HG03442 (cell line): ENCODE data around the gene TAF12.
"Not testable (repeated sequence)": the region's sequence is repeated elsewhere in the genome, so short reads cannot be mapped to it uniquely, and the experiment has no call there.

Experiments used
- ATAC-seq: cut with Tn5 transposase; IDR thresholded peaks from one replicate; pipeline ENCODE4 v1.9.1; 2021; ENCODE audit warnings: mild to moderate bottlenecking, moderate library complexity; ENCODE audit not compliant: unreplicated experiment

TAF12 gene, protein sequence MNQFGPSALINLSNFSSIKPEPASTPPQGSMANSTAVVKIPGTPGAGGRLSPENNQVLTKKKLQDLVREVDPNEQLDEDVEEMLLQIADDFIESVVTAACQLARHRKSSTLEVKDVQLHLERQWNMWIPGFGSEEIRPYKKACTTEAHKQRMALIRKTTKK

DNA sequence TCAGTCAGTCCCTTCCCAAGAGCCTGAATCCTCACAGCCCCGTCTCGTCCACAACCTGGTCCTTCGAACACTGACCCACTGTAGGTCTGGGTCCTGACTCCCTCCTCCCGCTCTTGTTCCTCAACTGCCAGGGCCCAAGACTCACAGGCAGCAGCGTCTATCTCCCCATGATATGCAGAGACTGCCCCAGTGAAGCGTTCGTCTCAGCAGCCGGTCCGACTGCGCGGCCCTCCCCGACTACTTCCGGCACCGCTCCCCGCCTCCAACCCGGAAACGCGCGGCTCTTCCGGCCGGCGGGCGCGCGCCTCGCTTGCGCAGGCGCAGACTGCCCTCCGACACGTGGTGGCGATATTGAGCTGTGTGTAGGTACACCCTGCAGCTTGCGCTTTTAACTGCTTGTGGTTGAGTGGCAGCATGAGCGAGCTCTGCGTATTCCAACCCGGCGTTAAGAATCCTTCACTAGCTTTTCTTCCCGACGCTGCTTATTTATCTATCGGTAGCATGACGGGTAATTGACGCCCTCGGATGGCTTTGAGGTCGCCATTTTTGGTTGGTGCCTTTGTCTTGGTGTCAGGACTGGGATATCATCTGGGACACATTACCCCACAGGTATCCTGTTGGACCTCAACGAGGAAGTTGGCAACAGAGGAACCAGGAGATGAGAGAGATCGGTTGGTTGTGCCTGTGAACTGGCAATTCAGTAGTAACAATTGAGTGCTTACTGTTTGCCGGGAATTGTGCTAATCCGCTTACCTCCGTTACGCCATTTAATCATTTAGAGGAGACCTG, at the start of gene TAF12:
Gene TAF12, minus strand, starts transcription at position 221 of the 789 bp plus-strand sequence. CDS start 20,986 bp downstream, outside the sequence.
- ATAC-seq, result peak; percentile 84

DNA sequence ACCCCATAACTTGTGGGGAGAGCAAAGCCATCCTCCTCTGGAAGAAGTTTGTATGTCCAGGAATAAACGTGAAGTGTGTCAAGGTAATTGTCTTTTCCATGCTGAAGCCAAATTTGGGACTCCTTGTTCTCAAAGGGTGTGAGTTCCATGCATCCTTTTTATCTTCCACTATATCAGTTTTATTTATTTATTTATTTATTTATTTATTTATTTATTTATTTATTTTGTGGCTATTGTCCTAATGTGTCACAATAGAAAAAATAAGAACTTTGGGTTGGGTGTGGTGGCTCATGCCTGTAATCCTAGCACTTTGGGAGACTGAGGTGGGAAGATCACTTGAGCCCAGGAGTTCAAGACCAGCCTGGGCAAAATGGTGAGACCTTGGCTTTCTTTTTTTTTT, 48.8 kb upstream of the TAF12 start:
- not testable (repeated sequence) for ATAC-seq

DNA sequence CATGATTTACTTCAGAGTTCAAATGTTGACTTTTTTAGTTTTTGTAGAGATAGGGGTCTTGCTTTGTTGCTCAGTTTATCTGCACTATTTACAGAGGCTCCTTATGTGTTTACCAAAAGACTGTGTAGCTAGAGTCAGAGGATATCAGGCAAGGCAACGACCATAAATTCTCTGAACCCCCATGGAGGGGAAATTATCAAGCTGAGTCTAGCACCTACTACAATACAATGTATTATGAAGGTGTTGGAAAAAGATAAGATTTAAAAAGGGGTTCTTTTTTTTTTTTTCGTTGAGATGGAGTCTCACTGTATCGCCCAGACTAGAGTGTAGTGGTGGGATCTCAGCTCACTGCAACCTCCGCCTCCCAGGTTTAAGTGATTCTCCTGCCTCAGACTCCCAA, 42.1 kb upstream of the TAF12 start:
- no peak for ATAC-seq

DNA sequence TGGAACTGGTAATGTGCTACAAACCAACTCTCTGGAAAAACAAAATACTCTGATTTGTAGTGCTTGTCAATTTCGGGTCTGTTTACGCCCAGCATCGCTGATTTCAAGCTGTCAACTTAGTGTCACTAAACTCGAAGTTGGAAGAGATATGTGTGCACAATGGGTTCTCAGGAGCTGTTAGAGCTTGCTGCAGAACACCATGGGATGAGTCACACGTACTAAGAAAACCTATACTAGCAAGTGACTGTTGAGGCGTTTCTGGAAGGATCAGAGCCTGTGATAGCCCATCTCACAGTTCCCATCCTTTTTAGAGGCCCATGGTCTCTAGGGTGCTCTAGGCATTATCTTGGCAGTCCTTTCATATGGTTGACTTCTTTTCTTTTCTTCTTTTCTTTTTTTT, 40.0 kb upstream of the TAF12 start:
- no peak for ATAC-seq

DNA sequence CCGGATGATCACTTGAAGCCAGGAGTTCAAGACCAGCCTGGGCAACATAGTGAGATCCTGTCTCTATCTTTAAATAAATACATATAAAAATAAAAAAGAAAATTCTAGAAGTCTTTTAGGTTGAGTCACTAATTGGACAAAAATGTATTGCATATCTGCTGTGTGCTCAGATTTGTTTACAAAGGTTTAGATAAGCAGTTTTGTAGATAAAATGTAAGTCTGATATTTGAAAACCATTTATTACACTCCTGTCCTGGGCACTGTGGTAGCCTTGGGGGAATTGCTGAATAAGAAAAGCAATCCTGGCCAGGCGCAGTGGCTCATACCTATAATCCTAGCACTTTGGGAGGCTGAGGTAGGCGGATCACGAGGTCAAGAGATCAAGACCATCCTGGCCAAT, 37.3 kb upstream of the TAF12 start:
- ATAC-seq, result no peak

DNA sequence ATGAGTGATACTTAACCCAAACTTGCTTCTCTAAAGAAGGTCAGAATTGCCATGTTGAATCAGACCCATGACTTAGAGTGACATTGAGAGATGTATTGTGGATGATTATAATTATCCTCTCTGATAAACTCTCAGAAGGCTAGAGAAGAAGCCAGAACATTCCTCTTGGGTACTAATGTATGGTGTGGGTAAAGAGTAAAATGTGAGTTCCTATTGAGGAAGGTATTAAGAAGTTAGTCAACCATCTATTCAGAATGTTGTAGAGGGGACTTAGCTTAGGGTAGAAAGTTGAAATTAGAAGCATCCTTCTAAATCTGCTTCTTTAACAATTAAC, 33.0 kb upstream of the TAF12 start:
- no peak for ATAC-seq

DNA sequence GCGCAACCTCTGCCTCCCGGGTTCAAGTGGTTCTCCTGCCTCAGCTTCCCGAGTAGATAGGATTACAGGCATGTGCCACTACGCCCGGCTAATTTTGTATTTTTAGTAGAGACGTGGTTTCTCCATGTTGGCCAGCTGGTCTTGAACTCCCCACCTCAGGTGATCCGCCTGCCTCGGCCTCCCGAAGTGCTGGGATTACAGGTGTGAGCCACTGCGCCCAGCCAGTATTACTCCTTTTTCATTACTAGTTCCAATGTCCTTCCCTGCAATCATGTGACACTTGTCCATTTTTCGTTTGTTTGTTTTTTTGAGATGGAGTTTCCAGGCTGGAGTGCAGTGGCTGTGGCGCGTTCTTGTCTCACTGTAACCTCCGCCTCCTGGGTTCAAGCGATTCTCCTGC, 30.1 kb upstream of the TAF12 start:
- ATAC-seq, result not testable (repeated sequence)

DNA sequence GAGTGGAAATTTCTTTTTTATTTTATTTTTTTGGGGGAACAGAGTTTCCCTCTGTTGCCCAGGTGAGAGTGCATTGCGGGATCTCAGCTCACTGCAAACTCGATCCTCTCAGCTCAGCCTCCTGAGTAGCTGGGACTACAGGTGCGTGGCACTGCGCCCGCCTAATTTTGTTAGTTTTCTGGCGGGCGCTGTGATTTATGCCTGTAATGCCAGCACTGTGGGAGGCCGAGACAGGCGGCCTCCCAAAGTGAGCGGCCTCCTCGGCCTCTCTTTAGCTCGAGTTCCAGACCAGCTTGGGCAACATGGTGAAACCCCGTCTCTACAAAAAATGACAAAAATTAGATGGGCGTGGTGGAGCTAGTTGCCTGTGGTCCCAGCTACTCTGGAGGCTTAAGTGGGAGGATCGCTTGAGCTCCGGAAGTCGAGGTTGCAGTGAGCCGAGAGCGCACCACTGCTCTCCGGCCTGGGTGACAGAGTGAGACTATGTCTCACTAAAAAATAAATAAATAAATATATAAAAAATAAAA, 28.4 kb upstream of the TAF12 start:
- ATAC-seq, result no peak

DNA sequence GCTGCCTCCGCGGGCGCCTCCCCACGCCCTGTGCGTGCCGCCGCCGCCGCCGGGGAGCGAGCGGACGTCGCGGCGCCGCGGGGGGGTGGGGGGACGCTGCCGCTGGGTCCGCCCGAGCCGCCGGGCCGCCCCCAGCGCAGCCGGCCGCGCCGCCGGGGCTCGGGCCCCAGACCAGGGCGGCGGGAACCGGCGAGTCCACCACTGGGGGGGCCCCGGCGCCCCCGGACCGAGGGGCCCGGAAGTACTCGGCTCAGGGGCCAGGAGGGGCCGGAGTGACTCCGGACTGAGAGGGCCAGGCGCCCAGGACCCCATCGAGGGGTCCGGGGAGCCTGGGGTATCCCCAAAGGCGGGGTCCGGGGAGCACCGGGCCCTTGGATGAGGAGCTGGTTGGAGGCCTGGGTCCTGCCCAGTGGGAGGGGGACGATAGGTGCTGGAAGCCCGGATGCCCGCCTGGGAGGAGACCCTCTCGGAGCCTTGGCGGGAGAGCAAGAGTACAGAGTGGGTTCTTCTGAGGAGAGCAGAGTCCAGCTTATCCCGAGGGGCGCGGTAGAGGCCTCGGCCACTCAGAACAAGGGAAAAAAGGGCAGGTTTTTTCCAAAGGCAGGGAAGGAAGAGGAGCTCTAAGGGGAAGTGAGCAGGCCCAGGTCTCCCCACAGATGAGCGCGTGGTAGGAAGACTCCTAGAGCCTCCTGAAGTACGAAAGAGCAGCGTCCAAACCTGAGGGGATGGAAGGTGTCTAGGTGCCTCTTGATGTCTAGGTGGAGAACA, 26.3 kb upstream of the TAF12 start:
- peak; percentile 48 for ATAC-seq

DNA sequence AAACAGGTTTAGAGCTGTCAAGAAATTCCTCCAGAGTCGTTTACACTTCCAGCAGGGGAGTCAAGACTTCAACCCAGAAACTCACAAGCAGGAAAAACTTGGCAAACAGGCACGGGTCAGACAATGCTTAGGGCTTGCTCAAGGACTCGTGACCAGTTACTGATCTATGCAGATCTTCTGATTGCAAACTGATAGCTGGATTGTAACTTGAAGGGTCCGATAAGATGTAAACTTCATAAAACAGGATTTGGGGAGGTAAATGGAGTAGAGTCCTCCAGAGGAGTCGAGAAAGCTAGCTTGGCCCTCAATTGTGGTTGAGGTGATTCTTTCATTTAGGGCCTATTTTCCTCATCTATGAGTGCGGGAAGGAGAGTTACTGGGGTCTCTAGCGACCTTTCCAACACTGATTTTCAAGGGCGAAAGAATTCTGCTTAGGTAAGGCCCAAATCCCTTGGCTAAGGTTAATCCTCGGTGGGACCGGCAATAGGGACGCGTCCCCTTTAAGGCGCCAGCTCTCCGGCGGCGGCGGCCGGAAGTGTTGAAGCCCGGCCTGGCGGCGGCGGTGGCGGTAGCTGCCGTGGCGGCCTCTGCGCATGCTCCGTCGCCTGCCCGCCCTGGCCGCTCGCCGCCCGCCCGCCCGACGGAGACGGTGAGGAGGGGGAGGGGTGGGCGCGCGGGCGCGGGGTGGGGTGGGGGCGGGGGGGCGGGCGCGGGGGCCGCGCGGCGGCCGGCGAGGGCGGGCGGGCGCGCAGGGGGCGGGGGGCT, 25.5 kb upstream of the TAF12 start, which contains the start of gene GMEB1:
Gene GMEB1, plus strand, starts transcription at position 594 of the 765 bp plus-strand sequence. CDS start 14,829 bp downstream, outside the sequence.
- peak; percentile 67 for ATAC-seq

DNA sequence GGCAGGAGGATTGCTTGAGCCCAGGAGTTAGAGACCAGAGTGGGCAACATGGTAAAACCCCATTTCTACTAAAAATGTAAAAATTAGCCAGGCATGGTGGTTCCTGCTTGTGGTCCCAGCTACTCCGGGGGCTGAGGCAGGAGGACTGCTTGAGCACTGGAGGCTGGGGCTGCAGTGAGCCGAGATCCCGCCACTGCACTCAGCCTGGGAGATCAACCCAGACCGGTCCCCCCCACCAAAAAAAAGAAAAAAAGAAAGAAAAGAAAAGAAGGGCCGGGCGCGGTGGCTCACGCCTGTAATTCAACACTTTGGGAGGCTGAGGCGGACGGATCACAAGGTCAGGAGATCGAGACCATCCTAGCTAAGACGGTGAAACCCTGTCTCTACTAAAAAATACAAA, 23.9 kb upstream of the TAF12 start:
- no peak for ATAC-seq

DNA sequence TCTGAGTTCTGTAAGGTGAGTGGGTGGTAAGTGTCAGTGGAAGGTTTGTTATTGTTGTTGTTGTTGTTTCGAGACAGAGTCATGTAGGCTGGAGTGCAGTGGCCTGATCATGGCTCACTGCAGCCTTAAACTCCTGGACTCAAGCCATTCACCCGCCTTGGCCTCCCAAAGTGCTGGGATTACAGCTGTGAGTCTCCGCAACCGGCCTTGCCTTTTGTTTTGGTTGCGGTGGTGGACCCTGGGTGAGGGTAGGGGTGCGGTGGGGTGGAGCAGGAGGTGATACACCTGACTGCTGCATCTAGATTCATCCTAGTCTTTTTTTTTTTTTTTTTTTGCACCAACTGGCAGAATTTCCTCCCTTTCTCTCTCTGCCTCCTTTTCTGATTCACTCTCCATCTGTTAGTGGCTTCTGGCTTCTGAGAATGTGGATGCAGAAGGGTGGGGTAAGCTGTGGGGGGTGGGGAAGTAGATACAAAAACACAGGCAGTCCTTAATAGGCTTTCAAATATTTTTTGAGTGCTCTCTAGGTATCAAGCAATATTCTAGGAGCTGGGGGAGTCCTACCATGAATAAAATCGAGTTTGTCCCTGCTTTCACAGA, 21.1 kb upstream of the TAF12 start:
- ATAC-seq, result no peak

DNA sequence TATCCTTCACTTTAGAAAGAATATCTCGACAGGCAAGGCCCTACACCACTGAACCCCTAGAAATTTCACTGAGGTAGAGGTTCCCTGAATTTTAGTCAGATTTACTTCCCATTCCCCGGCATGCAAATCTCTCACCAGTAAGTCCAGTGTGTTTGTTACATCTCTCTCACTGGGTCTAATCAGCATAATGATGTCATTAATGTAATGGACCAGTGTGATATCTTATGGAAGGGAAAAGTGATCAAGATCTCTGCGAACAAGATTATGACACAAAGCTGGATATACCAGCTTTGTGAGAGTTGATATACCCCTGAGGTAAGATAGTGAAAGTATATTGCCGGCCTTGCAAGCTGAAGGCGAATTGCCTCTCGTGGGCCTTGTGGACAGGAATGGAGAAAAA, 13.5 kb upstream of the TAF12 start:
- ATAC-seq, result no peak

DNA sequence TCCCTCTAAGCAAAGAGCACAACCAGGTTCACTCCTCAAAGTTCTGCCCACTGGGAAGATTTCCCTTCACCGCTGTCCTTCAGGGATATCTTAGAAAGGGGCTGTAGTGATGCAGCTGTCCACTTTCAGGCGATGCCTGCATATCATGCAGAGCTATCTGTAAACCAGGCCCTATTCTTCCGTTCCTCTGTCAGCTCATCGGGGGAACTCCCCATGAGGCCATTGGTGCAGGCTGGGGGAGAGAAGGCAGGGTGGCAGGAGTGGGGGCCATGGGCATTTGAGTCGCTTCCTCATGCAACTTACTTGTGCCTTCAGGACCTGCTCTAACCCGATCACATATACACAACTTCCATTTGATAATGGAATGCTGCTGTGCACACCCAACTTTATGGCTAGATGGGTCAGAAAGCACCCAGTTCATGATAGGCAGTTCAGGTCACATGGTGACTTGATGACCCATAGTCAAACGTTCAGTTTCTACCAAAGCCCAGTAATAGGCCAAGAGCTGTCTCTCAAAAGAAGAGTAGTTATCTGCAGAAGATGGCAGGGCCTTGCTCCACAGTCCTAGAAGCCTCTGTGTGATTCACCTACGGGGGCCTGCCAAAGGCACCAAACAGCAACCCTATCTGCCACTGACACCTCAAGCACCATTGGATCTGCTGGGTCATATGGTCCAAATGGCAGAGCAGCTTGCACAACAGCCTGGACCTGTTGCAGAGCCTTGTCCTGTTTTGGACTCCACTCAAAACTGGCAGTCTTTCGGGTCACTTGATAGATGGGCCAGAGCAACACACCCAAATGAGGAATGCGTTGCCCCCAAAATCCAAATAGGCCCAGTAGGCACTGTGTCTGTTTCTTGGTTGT, 12.8 kb upstream of the TAF12 start:
- not testable (repeated sequence) for ATAC-seq

DNA sequence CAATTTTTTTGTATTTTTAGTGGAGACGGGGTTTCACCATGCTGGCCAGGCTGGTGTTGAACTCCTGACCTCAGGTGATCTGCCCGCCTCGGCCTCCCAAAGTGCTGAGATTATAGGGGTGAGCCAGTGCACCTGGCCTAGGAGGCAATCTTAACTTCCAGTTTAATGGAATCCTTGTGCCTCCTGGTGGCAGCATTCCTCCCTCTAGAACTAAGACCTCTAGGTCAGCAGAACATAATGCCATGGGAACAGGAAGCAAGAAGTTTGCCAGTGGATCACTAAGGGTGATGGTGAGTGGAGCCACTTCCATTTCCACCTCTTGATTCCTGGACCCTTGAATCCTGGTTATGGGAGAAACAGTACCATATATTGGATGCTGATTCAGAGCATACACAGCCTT, 11.0 kb upstream of the TAF12 start:
- ATAC-seq, result not testable (repeated sequence)

DNA sequence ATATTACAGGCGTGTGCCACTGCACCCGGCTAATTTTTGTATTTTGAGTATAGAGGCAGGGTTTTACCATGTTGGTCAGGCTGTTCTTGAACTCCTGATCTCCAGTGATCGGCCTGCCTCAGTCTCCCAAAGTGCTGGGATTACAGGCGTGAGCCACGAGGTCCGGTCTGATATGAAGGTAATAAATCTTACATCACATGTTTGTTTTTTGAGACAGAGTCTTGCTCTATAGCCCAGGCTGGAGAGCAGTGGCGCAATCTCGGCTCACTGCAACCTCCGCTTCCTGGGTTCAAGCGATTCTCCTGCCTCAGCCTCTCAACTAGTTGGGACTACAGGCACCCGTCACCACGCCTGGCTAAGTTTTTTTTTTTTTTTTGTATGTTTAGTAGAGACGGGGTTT, 10.2 kb upstream of the TAF12 start:
- not testable (repeated sequence) for ATAC-seq

DNA sequence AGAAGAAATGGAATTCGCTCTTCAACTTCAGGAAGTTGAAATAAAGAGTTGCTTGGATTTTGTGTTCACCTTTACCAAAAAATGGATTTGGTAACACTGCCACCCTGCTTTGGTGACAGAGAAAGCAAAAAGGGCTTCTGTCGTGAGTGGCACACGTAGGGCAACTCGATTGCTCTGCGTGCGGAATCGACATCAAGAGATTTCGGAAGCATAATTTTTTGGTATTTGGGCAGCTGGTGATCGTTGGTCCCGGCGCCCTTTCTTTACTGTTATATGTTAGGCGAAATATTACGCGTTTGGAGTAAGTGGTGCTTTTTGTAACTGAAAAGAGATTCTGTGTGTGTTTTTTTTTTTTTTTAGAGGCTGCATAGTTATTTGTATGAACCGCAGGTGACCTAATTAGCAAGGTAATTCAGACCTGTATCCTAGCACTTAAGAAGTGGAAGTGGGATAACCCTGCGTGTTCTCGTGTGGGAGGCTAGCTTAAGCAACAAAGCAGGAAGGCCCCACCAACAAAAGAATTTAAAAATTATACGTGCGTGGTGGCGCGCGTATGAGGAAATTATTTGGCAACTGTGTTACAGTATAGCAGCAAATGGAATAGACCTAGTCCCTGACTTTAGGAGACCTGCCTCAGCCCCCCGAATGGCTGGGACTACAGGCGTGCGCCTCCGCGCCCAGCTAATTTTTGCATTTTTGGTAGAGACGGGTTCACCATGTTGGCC, 5.8 kb upstream of the TAF12 start, which contains the start of gene RNU11:
Gene RNU11, plus strand, starts transcription at position 127 of the 725 bp plus-strand sequence.
- ATAC-seq, result peak; percentile 62

DNA sequence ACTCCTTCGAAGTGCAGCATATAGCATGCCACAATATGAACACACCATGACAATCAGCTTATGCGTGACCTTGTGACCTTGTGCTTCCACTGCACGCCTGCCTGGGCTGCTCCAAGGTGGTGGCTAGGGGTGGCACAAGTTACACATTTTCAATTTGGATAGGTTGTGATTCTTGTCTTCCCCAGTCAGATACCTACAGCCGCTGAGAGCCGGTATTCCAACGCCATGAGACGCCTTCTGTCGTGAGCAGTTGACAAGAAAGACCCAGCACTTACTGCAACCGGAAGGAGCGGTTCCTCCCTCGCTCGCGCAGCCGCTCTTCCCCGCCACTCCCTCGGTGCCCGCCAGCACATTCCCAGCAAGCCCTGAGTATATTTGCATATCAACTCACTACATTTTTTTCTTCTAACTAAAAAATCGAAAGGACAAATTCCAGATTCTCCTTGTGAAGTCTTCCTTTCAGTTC, 5.2 kb upstream of the TAF12 start:
- ATAC-seq, result peak; percentile 59

DNA sequence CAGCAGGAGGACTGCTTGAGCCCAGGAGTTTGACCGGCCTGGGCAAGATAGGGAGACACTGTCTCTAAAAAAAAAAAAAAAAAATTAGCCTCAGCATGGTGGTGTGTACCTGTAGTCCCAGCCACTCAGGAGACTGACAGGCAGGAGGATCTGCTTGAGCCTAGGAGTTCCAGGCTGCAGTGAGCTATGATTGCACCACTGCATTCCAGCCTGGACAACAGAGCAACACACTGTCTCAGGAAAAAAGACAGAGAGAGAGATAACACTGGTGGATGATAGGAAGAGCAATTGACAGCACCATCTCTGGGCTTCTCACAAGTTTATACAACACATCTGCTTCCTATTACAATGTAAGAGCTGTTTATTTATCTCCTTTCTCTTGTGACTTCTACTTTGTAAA, 3.2 kb upstream of the TAF12 start:
- no peak for ATAC-seq
